Hematopoietic multipotent progenitor cell treated with erythropoietin and hydrocortisone succinate and interleukin-3 and kit ligand, for 4 days (in vitro differentiated cells): ENCODE data around the gene GLCE.
"Not testable (repeated sequence)": the region's sequence is repeated elsewhere in the genome, so short reads cannot be mapped to it uniquely, and the experiment has no call there.

Experiments used
- DNase-seq: peaks from one replicate; pipeline ENCODE4 v3.0.0-alpha.2; 2015

Gene GLCE

DNA sequence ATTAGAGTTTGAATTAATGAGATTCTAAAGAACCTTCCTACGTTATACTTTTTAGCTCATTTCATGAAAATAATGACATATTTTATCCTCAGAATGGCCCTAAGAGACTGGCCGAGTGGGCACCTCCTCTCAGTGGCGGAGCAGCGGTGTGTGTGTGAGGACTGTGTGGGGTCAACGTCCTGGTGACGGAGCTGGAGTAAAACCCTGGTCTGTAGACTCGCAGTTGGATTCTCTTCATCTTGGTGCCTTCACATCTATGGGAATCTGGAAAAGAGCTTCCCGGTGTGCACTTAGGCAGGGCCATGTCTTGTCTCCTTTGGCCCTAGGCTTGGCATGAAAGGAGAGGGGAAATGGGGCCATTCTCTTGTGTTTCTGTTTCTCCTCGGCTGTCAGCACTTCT is 116.9 kb downstream of the GLCE start:
- DNase-seq = no peak

DNA sequence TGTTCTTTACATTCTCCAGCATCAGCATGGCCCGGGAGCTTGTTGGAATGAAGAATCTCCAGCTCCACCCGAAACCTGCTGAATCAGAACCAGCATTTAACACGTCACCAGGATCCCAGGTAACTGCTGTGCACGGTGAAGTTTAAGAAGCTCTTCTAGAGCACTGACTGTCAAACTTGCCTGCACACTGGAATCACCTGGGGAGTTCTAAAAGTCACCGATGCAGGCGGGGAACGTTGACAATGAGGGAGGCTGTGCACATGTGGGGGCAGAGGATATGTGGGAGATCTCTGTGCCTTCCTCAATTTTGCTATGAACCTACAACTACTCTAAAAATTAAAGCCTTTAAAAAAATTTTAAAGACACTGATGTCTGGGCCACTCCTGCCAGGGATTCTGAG is 119.2 kb downstream of the GLCE start:
- DNase-seq = no peak

DNA sequence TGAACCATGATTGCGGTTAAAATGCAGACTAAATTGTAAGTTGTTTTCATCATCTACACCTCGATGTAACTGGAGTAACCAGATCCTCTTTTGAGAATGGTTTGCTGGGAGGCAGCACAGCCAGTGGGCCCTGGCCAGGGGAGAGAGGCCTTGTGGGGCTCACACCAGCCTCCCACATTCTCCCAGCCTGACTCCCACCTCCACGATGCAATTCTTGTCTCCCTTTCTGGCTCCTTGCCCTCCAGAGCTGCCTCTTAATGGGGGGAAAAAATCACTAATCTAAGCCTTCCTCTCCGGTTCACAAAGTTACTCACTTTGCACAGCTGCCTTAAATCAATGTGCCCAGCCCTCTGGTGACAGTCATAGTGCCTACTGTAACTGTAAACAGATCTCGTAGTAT is 120.3 kb downstream of the GLCE start:
- DNase-seq = no peak

DNA sequence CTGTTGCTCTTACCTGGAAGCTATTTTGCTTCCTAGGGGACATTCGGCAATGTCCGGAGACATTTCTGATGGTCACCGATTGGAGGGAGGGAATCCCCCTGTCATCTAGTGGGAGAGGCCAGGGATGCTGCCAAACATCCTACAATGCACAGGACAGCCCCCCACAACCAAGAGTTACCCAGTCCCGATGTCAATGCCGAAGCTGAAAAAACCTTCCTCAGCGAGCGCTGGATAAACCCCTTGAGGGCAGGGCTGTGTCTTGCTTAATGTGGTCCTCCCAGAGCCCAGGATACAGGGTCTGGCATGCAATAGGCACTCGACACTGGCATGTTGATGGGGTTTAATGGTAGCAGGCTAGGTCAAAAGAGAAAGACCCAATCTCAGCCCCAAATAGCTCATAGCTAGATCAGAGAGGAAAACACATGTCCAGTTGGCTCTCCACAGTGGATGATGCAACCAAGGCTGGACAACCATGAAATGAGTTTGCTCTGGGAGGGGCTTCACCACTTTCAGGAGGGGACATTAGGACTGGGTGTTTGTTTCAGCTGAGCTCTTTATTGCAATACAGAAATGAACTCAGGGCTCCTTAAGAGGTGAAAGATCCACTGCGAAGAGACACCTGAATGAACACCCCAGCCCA is 121.8 kb downstream of the GLCE start:
- DNase-seq = no peak

DNA sequence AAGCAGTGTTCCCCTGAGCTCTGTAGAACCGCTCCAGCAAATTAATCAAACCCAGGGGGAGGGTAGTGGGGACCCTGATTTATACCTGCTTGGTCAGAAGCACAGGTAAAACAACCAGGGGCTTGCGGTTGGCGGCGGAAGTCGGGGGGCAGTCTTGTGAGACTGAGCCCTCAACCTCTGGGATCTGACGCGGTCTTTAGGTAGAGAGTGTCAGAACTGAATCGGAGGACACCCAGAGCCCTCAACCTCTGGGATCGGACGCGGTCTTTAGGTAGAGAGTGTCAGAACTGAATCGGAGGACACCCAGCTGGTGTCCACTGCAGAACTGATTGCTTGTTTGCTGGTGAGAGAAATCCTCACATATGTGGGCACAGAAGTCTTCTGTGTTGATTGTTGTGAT is 125.4 kb downstream of the GLCE start:
- DNase-seq = no peak

DNA sequence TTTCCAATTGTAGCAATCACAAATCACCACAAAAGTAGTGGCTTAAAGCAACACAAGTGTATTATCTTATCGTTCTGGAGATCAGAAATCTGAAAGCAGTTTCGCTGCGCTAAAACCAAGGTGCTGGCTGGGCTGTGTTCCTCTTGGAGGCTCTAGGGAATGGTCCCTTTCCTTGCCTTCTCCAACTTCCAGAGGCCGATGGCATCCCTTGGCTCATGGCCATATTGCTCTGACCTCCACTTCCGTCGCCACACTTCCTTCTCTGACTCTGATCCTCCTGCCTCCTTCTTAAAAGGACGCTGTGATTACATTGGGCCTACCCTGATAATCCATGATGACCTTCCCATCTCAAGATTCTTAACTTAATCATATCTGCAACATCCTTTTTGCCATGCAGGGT is 127.6 kb downstream of the GLCE start:
- no peak for DNase-seq

DNA sequence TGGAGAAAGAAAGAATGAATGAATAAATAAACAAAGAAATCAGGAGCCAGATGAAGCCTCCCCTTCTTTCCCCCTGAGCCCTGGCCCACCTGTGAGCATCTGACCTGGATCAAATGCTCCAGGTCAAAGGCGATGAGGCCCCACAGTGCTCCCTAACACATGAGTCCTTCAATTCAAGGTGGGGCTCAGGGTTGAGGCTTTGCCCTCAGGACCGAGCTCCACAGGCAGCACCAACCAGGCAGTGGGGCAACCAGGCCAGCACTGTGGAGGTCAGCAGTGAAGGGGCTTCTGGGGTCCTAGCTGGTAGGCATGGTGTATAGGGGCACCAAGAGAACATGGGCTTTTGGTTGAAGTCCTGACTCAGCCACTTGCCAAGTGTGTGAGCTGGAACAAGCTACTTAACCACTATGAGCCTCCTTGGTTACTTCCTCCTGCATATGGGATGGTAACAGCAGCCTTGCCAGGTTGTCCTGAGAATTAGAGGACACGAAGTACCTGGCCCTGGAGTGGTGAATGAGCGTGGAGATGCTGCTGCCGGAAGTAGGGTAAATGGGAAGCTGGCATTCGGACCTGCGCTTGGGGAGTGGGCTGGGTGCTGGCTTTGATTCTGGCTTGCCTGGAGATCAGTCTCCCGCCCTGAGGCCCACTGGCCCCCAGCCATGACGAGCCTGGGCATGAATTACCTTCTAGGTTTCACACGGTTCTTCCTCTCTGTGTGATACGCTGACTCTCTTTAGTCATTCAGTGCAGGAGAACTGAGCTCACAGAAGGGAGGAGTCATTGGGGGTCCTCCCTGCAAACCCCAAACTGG is 128.3 kb downstream of the GLCE start:
- DNase-seq = no peak

DNA sequence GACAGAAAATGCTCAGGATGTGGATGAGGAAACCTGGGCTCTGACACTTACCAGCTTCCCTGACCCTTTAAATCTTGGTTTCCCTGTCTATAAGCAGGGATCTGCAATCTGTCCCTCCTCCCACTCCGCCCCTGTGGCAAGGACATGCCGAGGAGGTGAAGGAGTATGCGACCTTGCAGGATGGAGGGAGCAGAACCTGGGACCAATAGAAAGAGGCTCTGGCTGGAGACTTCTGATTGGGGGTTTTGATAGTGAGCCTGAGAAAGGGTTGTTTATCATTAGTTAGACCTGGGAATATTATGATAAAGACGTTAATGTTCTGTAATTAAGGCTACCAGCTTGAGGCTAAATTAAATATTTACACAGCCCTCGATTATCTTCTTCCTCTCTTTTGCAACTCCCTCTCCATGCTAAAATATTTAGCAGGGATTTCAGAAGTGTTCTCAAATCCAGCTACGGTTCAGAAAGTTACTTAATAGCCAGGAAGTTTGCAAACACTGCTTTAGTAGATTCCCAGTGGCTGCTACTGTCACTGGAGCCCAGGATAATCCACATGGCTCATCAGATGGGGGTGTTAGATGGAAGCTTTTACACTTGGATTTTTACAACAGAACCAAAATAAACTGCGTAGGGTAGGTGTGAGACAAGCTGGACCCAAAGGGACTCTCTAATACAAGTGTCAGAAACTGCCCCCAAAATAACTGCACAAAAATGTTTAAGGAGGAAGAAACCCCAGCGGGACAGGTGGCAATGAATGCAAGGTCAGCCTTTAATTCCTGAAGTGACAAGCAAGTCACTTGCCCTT is 129.1 kb downstream of the GLCE start:
- DNase-seq = no peak

DNA sequence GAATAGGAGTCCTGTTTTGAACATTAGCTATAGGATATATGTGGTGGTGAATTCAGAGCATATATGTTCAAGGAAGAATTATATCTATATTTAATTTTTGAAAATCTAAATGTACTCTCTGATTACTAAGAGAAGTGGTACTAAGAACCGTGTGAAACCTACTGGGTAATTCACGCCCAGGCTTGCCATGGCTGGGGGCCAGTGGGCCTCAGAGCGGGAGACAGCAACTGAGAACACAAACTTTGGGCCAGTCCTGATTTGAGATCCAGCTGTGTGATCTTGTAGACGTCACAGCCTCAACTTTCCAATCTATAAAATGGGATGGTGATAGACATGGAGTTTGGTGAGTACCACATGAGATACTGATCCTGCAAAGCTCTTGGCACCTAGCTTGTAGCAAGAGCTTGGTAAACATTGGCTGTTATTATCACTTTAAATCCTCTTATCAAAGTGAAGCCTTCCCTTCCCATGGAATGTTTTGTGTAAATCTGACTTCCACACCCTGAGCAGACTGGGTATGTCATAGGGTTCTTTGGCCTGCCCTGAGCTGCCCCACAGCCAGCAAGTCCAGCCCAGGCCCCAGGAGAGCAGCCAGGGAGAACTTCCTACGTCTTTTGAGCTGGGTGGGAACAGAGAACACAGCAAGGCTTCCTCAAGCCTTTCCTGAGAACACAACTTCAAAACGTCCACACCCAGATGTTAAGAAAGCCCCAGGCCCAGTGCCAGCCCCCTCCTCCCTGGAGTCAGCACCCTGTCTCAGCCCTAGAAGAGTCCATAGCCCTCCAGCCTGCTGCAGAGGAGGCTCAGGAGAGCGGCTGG is 130.1 kb downstream of the GLCE start:
- DNase-seq = no peak

DNA sequence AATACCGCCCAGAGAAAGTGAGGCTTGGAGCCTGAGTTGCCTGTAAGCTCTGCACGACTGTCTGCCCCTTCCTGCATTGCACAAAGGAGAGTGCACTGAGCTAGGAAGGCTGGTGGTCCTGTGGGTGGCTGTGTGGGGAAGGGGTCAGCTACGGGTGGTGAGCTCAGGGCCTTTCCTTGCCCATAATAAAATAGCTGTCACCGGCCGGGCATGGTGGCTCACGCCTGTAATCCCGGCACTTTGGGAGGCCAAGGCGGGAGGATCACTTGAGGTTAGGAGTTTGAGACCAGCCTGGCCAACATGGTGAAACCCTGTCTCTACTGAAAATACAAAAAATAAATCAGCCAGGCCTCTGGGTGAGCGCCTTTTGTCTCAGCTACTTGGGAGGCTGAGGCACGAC is 131.2 kb downstream of the GLCE start:
- DNase-seq = not testable (repeated sequence)

DNA sequence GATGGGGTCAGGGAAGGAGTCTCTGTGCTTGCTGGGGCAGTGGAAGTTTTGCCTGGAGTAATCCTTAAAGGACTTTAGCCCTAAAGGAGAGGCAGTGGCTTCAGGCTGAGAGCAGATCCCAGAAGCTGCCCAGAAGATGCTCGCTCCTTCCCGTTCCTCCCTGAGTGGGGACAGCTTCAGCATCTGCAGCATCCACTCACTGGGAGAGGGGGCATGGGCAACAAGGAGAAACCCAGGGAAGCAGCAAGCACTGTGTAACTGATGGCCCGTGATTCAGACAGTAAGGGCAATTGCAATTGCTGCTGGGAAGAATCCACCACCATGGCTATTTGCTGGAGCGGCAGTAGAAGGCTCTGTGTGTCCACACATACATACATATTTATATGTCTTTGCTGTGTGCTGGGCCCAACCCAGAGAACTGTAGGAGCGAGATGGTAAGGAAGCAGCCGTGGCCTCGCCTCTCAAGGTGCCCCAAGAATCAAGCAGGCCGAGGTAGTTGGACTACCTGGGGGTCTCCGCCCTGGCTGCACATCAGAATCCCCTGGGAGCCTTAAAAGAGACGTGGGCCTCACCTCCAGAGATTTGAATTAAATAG is 132.5 kb downstream of the GLCE start:
- DNase-seq = no peak

DNA sequence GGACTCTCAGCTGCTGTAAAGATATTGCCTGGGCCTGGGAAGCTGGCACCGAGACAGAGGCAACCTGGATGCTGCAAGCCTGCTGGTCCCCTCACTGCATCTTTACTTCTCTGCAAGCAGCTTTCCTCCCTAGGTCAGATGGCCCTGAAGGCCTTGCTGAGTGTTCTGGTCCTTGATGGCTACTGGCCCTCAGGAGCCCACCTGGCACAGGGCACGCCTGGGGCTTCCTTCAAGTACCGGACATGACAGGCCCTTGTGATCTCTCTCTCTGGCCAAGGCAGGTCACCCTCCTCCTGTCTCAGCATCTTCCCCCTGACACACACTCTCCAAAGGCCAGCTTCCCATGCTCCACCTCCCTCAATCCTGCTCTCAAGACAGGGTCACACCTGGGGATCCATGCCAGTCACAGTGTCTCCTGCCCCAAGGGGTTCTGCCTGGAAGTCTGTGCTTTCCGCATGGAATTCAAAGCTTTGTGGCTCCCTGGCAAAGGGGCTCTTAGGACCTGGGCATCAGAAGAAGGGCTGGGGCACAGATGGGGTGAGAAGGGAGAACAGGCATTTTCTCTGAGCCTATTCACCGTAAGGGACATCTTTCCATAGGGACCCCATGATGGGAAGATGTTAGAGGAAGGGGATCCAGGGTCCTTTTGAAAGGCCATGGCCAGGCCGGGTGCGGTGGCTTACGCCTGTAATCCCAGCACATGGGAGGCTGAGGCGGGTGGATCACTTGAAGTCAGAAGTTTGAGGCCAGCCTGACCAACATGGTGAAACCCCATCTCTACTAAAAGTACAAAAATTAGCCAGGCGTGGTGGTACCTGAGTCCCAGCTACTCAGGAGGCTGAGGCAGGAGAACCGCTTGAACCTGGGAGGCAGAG is 133.5 kb downstream of the GLCE start:
- DNase-seq = no peak

DNA sequence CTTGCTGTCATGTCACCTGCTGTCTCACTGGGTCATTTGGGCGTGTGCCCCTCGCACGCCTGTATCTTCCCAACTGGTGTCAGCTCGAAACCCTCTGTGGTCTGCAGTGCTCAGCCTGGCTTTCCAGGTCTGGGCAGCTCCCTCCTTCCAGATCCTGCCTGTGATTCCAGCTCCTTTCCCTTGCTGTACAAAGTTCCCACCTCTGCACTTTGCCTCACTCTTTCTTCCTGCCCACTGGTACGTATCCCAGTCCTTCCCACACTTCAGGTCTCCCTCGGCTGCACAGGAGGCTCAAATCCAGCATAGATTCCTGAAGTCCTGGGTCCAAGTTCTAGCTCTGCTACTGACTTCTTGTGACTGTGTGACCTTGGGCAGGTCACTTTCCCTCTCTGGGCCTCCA is 136.2 kb downstream of the GLCE start:
- DNase-seq = no peak

DNA sequence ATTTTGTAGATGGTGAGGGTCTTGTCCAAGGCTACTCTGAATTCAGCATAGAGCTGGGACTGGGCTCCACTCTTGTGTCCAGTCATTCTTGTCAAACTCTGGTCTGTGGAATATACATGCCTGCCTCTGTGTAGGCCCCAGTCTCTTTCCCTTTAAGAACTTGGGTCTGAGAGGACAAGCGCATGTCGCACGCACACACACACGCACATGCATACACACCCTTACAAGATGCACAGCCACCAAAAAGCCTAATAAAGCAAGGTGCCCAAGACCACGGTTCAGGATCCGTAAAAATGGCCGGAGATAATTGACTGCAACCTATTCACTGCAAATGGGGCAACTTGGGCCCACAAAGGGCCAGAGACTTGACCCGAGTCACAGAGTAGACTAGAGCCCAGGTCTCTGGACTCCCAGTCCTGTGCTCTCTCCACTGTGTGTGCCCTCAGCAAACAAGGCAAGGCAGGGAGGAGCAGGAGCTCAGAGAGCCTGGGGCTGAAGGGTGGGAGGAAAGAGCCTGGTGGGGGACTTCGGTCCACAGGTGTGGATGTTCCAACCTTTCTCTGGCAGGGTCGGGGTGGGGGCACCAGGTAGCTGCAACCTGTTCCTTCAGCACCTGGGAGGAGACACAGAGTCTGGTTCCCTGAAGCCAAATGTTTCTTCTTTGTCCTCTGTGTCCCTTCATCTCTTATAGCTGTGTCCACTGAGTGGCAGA is 137.4 kb downstream of the GLCE start:
- DNase-seq = peak; percentile 27

DNA sequence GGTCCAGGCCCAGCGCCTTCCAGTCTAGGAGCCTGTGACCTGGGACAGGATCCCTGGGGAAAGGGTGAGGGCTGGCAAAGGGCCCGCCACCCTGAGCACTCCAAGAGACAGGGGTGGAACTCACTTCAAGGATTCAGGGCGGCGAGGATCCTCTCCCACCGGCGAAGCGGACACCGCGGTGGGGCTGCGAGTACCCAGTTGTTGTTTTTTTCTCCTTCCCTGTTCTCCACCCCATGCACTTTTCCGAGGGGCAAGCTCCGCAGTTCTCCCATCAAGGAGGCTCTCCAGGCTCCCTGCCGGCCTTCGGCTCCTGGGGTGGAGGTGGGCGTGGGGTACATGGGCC is 137.9 kb downstream of the GLCE start:
- DNase-seq = no peak

DNA sequence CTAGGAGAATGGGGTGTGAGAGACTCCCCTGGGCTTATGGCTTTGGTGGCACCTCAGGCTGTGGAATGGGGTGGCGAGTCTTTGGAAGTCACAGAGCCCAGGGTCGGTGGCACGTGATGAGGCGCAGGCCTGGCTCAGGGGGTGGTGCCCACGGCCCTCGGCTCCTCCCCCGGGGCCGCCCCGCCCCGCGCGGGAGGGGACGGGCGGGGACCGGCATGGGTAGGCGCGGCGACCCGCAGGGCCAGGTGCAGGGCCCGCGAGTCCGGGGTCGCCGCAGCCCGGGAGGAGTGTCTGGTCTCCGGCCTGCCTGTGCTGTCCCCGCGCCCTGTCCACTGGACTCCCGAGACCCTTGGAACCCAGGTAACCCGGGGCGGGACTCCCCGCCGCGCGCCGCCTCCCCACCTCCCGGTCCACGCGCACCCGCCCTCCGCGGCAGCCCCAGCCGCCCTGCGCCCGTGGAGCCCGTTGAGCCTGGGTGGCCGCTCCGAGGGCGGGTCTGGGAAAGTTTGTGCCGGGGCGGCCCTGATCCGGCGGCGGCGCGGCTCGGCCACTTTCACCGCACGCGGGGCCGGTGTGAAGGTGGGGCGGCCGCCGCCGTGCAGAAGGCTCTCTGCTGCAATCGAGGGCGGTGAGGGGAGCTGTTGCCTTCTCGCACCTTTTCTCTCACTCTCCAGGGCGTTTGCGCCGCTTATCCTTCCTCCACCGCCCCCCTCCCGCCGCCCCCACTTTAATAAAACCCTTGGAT is 138.4 kb downstream of the GLCE start, which contains the start of gene PAQR5:
TSS of gene PAQR5 (plus strand) at position 216 of the 745 bp plus-strand sequence. CDS start 61,169 bp downstream, outside the sequence.
- DNase-seq = peak; percentile 65

DNA sequence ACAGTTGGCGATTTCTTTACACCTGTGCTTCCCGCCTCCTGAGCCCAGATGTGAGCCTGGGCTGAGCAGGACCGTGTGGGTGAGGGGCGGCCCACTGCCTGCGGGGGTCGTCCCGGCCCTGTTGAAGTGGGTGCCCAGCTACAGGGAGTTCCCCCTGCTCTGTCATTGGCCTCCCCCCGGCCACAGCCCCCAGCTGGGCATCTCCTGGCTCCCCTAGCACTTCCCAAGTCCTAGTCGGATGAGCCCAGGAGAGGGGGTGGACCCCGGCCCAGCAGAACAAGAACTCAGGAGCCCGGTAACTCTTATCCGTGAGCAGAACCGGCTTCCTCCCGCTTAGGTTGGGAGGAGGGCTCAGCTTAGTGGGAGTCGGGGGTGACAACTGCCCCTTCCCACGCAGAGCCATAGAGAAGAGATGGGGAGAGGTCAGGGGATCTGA is 139.0 kb downstream of the GLCE start:
- DNase-seq = no peak

DNA sequence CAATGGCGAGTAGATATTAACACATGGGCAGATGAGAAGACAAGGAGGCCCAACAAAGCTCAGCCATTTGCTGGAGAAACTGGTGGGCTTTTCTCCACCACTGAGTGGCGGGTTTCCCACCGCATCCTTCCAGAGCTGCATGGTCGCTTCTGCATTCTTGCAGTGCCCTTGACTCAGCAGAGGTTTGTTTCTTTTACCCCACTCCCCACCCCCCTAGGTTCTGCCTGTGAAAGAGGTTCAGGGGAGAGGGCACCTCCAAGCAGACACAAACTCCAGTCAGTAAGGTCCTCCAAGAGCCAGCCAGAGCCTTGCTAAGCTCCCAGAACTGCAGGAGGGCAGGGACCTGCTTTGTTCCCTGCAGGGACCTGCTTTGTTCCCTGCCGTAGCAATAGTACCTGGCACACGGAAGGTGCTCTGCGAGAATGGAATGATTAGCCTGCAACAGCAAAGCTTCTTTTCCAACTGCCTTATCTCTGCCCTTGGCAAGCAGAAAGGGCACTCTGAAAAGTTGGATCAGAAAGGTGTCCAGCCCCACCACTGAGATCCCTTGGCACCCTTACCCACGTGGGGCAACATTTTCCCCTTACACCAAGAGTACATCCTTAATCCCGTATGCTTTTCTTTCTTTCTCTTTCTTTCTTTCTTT is 139.6 kb downstream of the GLCE start:
- peak; percentile 28 for DNase-seq

DNA sequence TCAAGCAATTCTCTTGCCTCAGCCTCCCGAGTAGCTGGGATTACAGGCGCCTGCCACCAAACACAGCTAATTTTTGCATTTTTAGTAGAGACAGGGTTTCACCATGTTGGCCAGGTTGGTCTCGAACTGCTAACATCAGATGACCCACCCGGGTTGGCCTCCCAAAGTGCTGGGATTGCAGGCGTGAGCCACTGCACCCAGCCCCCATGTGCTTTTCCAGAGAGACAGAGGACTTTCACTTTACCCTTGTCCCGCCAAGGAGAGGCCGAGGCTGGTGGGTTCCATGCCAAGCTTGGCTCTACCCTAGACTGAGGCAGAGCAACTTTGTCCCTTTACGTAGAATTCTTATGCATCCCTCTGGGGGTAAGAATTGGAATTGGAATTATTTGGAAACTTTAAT is 140.7 kb downstream of the GLCE start:
- not testable (repeated sequence) for DNase-seq
